GM13977 (cell line): ENCODE results near the gene SDS.

ENCODE experiments used
- DNase-seq: peaks from one replicate; pipeline ENCODE4 v3.0.0; 2012; ENCODE audit warnings: low spot score
- in situ Hi-C: fragments of 300-500 bp; cut with MboI; formaldehyde crosslinking; loops from one replicate; pipeline ENCODE4 v1.12.0; 2022; ENCODE audit warnings: low sequenced_read_pairs, low pct_unique_long_range_greater_than_20kb, mixed read lengths, inconsistent platforms; ENCODE audit not compliant: unreplicated experiment
- TF ChIP-seq, protein P1 (sequence below): IDR thresholded peaks from 2 replicates; pipeline ENCODE4 v1.5.1; 2012; ENCODE audit warnings: mild to moderate bottlenecking, control low read depth; ENCODE audit not compliant: insufficient read depth; ENCODE audit errors: extremely low read depth, missing control alignments

SDS gene, protein sequence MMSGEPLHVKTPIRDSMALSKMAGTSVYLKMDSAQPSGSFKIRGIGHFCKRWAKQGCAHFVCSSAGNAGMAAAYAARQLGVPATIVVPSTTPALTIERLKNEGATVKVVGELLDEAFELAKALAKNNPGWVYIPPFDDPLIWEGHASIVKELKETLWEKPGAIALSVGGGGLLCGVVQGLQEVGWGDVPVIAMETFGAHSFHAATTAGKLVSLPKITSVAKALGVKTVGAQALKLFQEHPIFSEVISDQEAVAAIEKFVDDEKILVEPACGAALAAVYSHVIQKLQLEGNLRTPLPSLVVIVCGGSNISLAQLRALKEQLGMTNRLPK

DNA sequence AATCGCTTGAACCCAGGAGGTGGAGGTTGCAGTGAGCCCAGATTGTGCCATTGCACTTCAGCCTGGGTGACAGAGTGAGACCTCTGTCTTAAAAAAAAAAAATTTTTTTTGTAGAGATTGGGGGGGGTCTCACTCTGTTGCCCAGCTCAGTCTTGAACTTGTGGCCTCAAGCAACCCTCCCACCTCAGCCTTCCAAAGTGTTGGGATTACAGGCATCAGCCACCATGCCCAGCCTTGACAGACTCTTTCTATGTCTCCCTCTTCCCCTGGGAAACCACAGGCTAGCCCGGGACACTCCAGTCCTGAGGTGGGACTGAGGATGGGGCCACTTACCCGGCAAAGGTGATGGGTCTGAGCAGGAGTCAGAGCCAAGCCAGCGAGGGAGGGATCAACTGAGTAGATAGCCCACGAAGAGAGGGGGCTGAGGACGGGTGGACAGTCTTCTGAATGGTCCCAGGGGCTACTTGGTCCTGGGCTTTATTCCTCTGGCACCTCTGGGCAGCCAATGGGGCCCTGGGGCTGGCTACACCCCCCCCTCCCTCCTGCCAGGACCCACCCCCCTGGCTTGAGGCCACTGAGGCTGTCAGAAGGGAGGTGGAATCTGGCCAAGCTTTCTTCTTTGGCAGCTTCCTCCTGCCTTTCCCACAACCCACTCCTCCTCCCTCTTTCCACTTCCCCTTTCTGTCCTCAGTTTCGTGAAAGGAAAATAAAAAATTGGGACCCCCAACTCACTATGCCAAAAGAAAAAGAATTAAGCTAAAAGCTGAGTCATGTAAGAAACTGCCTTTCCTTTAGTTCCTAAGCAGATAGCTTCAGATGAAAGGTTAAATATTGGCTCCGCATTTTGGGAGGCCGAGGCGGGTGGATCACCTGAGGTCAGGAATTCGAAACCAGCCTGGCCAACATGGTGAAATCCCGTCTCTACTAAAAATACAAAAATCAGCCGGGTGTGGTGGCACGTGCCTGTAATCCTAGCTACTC, at the start of gene SDS:
SDS (minus strand) TSS at position 453 of the 981 bp plus-strand sequence. CDS start 4,179 bp downstream, outside the sequence.
- DNase-seq, result no peak
- TF ChIP-seq, protein P1, sequence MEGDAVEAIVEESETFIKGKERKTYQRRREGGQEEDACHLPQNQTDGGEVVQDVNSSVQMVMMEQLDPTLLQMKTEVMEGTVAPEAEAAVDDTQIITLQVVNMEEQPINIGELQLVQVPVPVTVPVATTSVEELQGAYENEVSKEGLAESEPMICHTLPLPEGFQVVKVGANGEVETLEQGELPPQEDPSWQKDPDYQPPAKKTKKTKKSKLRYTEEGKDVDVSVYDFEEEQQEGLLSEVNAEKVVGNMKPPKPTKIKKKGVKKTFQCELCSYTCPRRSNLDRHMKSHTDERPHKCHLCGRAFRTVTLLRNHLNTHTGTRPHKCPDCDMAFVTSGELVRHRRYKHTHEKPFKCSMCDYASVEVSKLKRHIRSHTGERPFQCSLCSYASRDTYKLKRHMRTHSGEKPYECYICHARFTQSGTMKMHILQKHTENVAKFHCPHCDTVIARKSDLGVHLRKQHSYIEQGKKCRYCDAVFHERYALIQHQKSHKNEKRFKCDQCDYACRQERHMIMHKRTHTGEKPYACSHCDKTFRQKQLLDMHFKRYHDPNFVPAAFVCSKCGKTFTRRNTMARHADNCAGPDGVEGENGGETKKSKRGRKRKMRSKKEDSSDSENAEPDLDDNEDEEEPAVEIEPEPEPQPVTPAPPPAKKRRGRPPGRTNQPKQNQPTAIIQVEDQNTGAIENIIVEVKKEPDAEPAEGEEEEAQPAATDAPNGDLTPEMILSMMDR, result no peak
- in situ Hi-C loops, result loop anchor here (25.0 kb wide), 1 partner anchor 216 kb away; the partner anchor contains the start of genes DDX54 and RITA1

DNA sequence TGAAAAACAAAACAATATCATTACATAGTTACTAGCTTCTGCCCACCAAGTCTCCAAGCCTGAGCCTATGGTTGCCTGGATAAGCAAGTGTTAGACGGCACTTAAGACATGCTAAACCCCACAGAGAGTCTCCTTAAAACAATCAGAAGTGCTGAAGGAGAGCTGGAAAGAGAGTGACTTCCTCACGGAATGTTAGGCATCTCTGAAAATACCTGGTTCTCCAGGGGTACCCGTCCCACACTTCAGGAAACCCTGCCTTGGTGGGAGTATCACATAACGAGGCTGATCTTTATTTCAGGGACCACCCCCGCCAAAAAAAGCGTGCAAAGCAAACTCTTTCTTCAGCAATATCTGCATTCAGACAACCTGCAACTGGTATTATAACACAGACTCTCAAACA, 49.6 kb upstream of the SDS start:
- DNase-seq, result no peak
- in situ Hi-C loops, result loop anchor here (25.0 kb wide), 2 partner anchors 959 to 1234 kb away; partner anchors contain the start of genes TBX3 and TBX5
- TF ChIP-seq, protein P1, result no peak

DNA sequence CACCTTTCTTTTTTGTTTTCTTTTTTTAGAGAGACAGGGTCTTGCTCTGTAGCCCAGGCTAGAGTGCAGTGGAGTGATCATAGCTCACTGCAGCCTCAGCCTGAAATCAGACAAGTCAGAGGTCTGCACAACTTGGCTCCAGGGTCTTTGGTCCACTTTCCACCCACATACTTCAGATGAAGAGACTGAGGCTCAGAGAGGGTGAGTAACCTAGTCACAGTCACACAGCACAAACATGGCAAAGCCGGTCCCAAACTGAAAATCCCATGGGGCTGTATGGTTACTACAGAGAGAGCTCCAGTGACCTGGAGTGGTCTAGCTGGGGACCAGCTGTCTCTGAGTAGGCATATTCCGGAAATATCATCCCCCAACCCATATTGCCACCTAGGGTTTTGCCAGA, 48.8 kb upstream of the SDS start:
- in situ Hi-C loops, result loop anchor here (25.0 kb wide), 2 partner anchors 960 to 1235 kb away; partner anchors contain the start of genes TBX3 and TBX5
- DNase-seq, result no peak
- TF ChIP-seq, protein P1, result no peak

DNA sequence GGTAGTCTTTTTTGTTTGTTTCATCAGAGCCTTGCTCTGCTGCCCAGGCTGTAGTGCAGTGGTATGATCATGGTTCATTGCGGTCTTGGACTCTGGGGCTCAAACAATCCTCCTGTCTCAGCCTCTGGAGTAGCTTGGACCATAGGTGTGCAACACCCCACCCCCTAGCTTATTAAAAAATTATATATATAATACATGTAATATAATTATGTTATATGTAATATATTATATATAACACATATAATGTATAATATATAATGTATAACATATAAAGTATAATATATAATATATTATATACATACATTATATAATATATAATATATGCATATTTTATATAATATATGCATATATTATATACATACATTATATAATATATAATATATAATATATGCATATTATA, 46.2 kb upstream of the SDS start:
- DNase-seq, result no peak
- in situ Hi-C loops, result loop anchor here (25.0 kb wide), 3 partner anchors 462 to 1237 kb away; partner anchors contain the start of genes TBX3 and TBX5
- TF ChIP-seq, protein P1, result no peak

DNA sequence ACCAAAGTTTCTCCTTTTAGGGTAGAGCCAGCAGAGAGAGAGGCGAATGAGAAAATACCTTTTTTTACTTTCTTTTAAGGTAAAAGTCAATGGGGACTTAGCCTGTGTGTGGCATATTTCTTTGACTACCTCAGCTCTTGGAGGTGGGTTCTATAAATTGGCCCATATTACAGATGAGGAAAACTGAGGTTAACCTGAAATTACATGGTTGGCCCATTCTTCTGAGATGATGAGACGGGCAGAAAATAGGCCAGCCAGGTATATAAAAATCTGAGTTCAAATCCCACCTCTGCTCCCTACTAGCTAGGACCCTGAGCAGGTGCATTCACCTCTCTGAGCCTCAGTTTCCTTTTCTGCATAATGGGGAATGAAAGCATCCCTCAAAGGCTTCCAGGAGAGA, 45.6 kb upstream of the SDS start:
- in situ Hi-C loops, result loop anchor here (25.0 kb wide), 1 partner anchor 463 kb away; no protein-coding TSS in a partner anchor
- TF ChIP-seq, protein P1, result no peak
- no peak for DNase-seq

DNA sequence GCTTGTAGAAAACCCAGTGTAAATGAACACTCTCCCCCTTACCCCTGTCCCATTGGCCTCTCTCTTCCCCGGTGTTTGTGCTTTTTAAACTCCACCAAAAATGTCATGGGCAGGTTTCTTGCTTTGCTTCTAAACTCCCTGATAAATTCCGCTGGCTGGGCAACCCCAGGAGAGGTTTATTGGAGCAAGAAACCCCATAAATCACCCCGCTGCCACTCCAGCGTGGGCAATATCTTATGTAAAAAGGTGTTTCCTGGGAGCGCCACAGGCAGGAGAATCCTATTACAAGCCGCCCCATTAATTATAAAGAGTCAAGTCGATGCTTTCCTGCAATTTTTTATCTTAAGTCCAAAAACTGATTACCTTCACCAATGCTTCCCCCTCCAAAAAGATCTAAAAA, 45.2 kb upstream of the SDS start:
- TF ChIP-seq, protein P1, result no peak
- no peak for DNase-seq
- in situ Hi-C loops, result loop anchor here (25.0 kb wide), 1 partner anchor 463 kb away; no protein-coding TSS in a partner anchor
